HG03066 (cell line): ENCODE measurements around the gene OR52B6.
A peak's percentile ranks its signal among the peaks of the same experiment; 100 is the strongest.
"Not testable (repeated sequence)": the region's sequence is repeated elsewhere in the genome, so short reads cannot be mapped to it uniquely, and the experiment has no call there.

ENCODE experiments used
- ATAC-seq: cut with Tn5 transposase; IDR thresholded peaks from one replicate; pipeline ENCODE4 v1.9.1; 2021; ENCODE audit warnings: low read depth; ENCODE audit not compliant: unreplicated experiment

OR52B6 gene

GRCh38 chr11:5580577-5580976, at the start of gene OR52B6:
Gene OR52B6, plus strand, starts transcription at chr11:5580877. Its CDS starts 0 bp downstream, at chr11:5580877.
- ATAC-seq = no peak

- ATAC-seq = no peak
Measured at GRCh38 chr11:5531053-5531831, 49.4 kb upstream of the OR52B6 start.

GRCh38 chr11:5534046-5534445, 46.6 kb upstream of the OR52B6 start:
- ATAC-seq = no peak

DNA sequence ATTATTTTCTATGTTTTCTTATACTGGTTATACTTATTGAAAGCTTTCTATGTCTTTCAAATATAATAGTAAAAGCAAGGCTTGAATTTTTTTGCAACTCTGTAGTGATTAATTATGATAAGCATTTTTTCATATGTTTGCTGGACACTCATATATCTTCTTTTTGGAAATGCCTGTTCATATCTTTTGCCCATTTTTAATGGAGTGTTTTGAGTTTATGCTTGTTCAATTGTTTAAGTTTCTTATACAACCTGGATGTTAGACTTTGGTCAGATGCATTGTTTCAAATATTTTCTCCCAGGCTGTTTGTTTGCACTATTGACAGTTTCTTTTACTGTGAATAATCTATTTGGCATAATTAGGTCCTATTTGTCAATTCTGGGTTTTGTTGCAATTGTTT, 44.2 kb upstream of the OR52B6 start:
- ATAC-seq = no peak

DNA sequence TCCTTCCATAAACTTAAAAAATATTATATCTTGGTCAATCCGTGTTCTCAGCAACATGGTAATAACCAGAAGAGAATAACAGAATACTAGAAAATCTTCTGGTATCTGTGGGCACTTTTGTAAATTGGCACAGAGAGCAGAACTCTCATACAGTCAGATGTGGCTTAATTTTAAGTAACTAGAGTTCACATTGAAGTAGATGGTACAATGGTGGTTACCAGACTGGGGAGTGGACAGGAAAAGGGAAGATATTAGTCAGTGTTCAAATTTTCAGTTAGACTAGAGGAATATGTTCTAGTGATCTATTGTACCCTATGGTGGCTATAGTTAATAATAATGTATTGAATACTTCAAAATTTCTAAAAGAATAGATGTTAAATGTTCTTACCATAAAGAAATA, 39.2 kb upstream of the OR52B6 start:
- no peak for ATAC-seq

DNA sequence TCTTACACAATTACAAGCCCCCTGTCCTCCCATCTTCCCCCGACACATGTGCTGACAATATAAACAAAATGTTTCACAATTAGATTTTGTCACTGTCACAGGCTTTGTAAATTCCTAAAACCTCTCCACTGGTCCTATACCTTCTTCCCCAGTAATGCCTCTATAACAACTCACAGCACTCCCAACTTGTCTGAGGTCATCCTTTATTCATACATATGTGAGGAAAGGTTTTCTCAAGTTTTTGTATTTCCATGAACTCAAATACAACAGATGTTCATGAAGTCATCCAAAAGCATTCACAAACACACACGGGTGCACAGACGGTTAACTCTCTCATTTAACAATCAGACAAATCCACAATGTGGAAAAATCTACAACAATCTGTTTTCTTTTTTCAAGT, 34.2 kb upstream of the OR52B6 start:
- ATAC-seq = no peak

DNA sequence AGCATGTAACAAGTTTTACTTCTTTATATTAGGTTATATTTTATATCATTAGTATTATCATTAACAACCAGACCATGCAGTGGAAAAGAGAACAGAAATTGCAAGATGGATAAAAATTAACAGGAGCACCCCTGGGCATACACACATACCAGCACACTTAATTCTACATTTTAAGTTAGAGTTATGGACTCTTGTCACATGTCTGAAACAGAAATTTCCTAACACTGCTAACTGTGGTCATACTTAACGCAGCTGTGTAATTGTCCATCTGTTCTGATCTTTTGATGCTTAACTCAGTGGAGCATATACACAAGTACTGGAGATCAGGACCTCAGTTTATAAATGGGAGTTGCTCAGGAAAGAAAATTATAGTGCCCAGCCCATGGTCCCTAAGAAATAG, 32.7 kb upstream of the OR52B6 start:
- ATAC-seq = peak; percentile 58

GRCh38 chr11:5548440-5548839, 32.2 kb upstream of the OR52B6 start, which contains the start of gene OR52H1:
Gene OR52H1, minus strand, starts transcription at chr11:5548540. Its CDS starts 3,035 bp downstream, at chr11:5545505.
- no peak for ATAC-seq

- ATAC-seq = no peak
Measured at GRCh38 chr11:5550440-5551095, 30.1 kb upstream of the OR52B6 start.

DNA sequence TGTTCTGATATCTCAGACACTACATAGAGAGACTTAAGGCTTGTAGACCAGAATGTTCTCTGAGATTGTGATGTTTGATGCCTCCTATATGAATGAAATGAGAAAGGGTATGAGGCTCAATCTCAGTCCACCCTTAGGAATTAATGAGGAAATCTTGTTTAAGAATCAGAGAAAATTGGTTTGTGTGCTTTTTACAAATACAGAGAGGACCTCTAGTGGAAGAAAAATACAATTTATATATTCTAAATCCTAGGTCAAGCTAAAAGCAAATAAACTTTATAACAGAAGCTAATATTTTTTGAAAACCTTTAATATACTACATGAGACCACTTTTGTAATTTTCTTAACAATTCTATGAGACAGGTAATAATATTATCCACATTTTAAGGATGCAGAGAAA, 27.3 kb upstream of the OR52B6 start:
- ATAC-seq = no peak

GRCh38 chr11:5556596-5557188, 24.0 kb upstream of the OR52B6 start:
- no peak for ATAC-seq

DNA sequence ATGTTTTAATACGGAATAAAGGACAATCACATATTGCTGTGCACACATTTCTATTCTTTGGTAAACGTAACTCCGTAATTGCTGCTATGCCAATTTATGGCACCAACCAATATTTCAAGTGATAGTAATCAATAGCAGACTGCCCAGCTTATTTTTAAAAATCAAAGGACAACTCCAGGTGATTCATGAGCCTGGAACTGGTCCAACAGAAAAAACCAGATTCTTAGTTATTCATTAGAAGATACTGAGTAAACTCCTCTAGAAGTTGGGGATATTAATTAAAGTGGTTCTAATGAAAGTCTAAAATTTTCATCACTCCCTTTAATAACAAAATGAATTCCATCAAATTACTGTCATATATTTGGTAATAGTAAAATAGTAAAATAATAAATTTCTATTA, 22.9 kb upstream of the OR52B6 start:
- ATAC-seq = no peak

DNA sequence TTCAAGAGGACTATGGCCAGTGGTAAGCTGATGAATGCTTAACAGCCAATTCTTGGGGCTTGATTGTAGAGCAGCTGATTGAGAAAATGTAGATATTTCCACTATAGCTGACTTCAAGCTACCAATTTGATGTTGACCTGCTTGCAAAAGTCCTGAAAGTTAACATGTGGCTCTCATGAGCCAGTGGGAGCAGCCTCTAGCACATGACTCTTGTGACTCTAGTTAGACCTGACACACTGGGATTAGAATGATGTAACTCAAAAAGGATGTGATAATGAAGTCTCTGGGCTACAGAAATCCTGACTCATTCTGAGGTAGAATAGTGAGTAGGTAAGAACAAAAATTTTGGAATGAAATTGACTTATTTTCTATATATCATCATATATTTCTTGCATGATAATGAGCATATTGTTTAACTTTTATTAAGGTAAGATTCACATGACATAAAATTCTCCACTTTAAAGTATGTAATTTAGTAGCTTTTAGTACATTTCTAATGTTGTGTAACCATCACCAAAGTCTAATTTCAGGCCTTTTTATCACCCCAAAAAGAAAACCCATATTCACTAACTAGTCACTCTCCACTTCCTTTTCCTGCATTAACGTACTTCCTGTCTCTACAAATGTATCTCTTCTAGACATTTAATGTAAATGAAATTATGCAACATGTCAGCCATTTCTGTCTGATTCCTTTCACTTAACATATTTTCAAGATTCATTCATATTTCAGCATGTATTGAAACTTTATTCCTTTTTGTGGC, 16.2 kb upstream of the OR52B6 start:
- no peak for ATAC-seq

GRCh38 chr11:5574654-5575053, 6.0 kb upstream of the OR52B6 start:
- no peak for ATAC-seq

DNA sequence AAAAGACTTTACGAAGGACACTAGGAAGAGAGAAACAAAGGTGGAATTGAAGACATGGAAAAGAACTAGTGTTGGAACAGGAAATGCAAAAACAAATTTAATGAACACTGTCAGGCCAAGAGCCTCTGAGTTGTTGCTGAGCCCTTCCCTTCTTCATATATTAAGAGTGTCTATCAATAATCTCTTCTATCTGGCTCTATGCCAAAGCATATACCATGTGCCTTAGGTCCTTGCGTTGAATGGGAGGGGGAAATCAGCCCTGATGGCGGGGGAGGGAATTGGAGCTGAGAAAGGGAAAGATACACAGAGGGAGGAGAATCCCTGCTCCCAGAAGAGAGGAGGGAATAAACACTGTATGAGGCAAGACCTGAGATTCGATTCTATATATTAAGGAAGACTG, 5.5 kb upstream of the OR52B6 start:
- ATAC-seq = no peak

GRCh38 chr11:5577101-5577500, 3.6 kb upstream of the OR52B6 start:
- ATAC-seq = no peak

GRCh38 chr11:5581014-5581413, 337 bp downstream of the OR52B6 start:
- ATAC-seq = no peak

DNA sequence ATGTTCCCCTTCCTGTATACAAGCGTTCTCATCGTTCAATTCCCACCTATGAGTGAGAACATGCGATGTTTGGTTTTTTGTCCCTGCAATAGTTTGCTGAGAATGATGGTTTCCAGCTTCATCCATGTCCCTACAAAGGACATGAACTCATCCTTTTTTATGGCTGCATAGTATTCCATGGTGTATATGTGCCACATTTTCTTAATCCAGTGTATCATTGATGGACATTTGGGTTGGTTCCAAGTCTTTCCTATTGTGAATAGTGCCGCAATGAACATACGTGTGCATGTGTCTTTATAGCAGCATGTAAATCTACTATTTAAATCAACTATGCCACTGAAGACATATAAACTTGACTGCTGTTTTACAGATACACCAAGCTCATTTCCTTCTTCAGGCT, 3.8 kb downstream of the OR52B6 start:
- not testable (repeated sequence) for ATAC-seq

DNA sequence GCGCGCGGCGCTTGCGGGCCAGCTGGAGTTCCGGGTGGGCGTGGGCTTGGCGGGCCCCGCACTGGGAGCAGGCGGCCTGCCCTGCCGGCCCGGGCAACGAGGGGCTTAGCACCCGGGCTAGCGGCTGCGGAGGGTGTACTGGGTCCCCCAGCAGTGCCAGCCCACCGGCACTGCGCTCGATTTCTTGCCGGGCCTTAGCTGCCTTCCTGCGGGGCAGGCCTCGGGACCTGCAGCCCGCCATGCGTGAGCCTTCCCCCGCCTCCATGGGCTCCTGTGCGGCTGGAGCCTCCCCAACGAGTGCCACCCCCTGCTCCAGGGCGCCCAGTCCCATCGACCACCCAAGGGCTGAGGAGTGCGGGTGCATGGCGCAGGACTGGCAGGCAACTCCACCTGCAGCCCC, 9.2 kb downstream of the OR52B6 start:
- ATAC-seq = not testable (repeated sequence)

DNA sequence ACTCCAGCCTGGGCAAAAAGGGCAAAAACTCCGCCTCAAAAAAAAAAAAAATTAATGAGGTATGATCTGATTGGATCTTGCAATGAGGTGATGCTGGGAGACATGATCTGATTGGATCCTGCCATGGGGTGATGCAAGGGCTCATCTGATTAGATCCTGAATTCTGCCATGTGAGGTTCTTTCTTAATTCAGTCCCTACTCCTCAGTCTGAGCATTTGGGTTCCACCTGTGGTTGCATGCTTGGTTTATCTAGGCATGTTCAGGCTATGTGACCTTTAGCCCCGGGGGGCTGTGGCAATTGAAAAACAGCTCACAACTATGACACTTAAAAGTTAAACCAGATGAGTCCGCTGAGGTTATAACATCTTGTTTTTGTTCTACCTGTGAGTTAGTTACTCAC, 10.9 kb downstream of the OR52B6 start:
- ATAC-seq = no peak

DNA sequence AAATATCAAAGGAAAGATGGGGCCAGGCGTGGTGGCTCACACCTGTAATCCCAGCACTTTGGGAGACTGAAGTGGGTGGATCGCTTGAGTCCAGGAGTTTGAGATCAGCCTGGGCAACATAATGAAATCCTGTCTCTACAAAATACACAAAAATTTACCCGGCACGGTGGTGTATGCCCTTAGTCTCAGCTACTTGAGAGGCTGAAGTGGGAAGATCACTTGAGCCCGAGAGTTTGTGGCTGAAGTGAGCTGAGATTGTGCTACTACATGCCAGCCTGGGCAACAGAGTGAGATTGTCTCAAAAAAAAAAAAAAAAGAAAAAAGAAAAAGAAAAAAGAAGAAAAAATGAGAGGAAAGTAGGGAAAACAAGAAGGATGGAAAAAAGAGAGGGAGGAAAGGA, 11.9 kb downstream of the OR52B6 start:
- ATAC-seq = no peak
